HCT116 (cell line): ENCODE measurements around the gene SLC27A2. TPM values are rescaled to one million over a fixed set of nuclear protein-coding genes. Genes with fewer than 3 reads are reported as not detected.

Source experiments
- ATAC-seq: fragments of 200-7000 bp; cut with Tn5 transposase; 2 replicates; pipeline ENCODE4 v1.9.1; 2020; ENCODE audit warnings: mild to moderate bottlenecking, moderate library complexity
- BruUV-seq: library from RNA; stranded (reverse); fragments of 400-500 nt; replicated peaks from 2 replicates; lab custom pipeline; 2021; lab: Mats Ljungman, UMichigan
- CTCF ChIA-PET: fragments of 300-600 bp; sonication (Branson Sonifier 250); formaldehyde crosslinking; loops from one replicate; lab custom pipeline; 2021; ENCODE audit warnings: antibody characterized with exemption; lab: Charles Lee
- POLR2A ChIA-PET: fragments of 300-600, 350-600 bp; sonication (Branson Sonifier 250); formaldehyde crosslinking; loops from one replicate; lab custom pipeline; 2021; ENCODE audit warnings: antibody characterized with exemption; lab: Charles Lee
- RAD21 ChIA-PET, 2 experiments: fragments of 300-600 bp; sonication (Branson Sonifier 250); formaldehyde crosslinking; loops; one replicate each; lab custom pipeline; 2023; ENCODE audit warnings: low total read pairs in 2 of 2; ENCODE audit not compliant: uncharacterized antibody in 2 of 2, unreplicated experiment in 2 of 2, low non-redundant PET in 1 of 2; lab: Charles Lee
- DNase-seq: peaks from one replicate; pipeline ENCODE4 v3.0.0-alpha.2; 2010; ENCODE audit warnings: low read depth, low spot score
- H2AFZ ChIP-seq: fragments of 200-600 bp; shearing (Covaris generic), sonication (generic); 2 replicates; pipeline ENCODE4 v1.6.1; 2017; ENCODE audit warnings: low read depth, mixed run types, mixed read lengths, antibody characterized with exemption, low read length; ENCODE audit not compliant: poor library complexity, severe bottlenecking
- H3K27ac ChIP-seq: 2 replicates; pipeline ENCODE4 v1.5.1; 2012; ENCODE audit warnings: low read depth, low read length
- H3K27me3 ChIP-seq: fragments of 200-600 bp; sonication (generic); 2 replicates; pipeline ENCODE4 v1.6.1; 2016; ENCODE audit warnings: mixed run types, low read length, mixed read lengths; ENCODE audit not compliant: insufficient read depth
- H3K36me3 ChIP-seq, 2 experiments: fragments of 200-500 bp in 1 of 2; fragments of 200-600 bp in 1 of 2; sonication (Bioruptor generic) in 1 of 2; sonication (generic) in 1 of 2; 2 replicates each; pipeline versions ENCODE4 v1.5.1 to v1.6.1; 2014 to 2016; ENCODE audit warnings: low read length in 2 of 2, inconsistent platforms in 1 of 2, mixed read lengths in 1 of 2, mixed run types in 1 of 2; ENCODE audit not compliant: insufficient read depth in 2 of 2, control insufficient read depth in 1 of 2
- H3K4me1 ChIP-seq, 2 experiments: fragments of 200-600 bp in 1 of 2; sonication (generic) in 1 of 2; 2 replicates each; pipeline versions ENCODE4 v1.5.1 to v1.6.1; 2012 to 2017; ENCODE audit warnings: low read length in 2 of 2, inconsistent platforms in 1 of 2, mild to moderate bottlenecking in 1 of 2, mixed read lengths in 1 of 2, mixed run types in 1 of 2, moderate library complexity in 1 of 2; ENCODE audit not compliant: insufficient read depth in 2 of 2, control insufficient read depth in 1 of 2
- H3K4me2 ChIP-seq: fragments of 200-600 bp; sonication (generic); 2 replicates; pipeline ENCODE4 v1.6.1; 2017; ENCODE audit warnings: mixed run types, low read length, mixed read lengths
- H3K4me3 ChIP-seq, 2 experiments: fragments of 200-600 bp in 1 of 2; sonication (generic) in 1 of 2; replicated peaks in 1 of 2; 2 replicates each; pipeline ENCODE4 v1.5.1; 2011 to 2016; ENCODE audit warnings: low read length in 2 of 2, control low read depth in 1 of 2, low read depth in 1 of 2, mild to moderate bottlenecking in 1 of 2, mixed read lengths in 1 of 2, mixed run types in 1 of 2
- H3K79me2 ChIP-seq: fragments of 200-600 bp; sonication (generic); 2 replicates; pipeline ENCODE4 v1.6.1; 2017; ENCODE audit warnings: mild to moderate bottlenecking, mixed run types, low read length, moderate library complexity, mixed read lengths; ENCODE audit not compliant: insufficient read depth
- H3K9ac ChIP-seq: fragments of 200-600 bp; sonication (generic); 2 replicates; pipeline ENCODE4 v1.6.1; 2016; ENCODE audit warnings: low read length, mixed read lengths
- H3K9me2 ChIP-seq: fragments of 200-600 bp; sonication (generic), shearing (Covaris generic); 2 replicates; pipeline ENCODE4 v1.6.1; 2017; ENCODE audit warnings: mixed run types, mild to moderate bottlenecking, moderate library complexity; ENCODE audit not compliant: insufficient read depth
- H3K9me3 ChIP-seq, 2 experiments: fragments of 200-500 bp in 1 of 2; fragments of 200-600 bp in 1 of 2; sonication (Bioruptor generic) in 1 of 2; sonication (generic) in 1 of 2; 2 replicates each; pipeline ENCODE4 v1.6.1; 2014 to 2017; ENCODE audit warnings: low read length in 2 of 2, mixed read lengths in 2 of 2, inconsistent platforms in 1 of 2, low read depth in 1 of 2, mild to moderate bottlenecking in 1 of 2, mixed run types in 1 of 2, moderate library complexity in 1 of 2; ENCODE audit not compliant: control insufficient read depth in 1 of 2, insufficient read depth in 1 of 2
- H4K20me1 ChIP-seq: fragments of 200-600 bp; sonication (generic), shearing (Covaris generic); 2 replicates; pipeline ENCODE4 v1.6.1; 2017; ENCODE audit warnings: mixed run types, mild to moderate bottlenecking, moderate library complexity; ENCODE audit not compliant: insufficient read depth
- EGR1 ChIP-seq: IDR thresholded peaks from 2 replicates; pipeline ENCODE4 v1.6.1; 2012; ENCODE audit warnings: low read depth
- ELF1 ChIP-seq: IDR thresholded peaks from 2 replicates; pipeline ENCODE4 v1.6.1; 2012; ENCODE audit warnings: low read depth, borderline replicate concordance
- EZH2 ChIP-seq: fragments of 200-600 bp; sonication (generic); IDR thresholded peaks from 2 replicates; pipeline ENCODE4 v1.6.1; 2017; ENCODE audit warnings: antibody characterized with exemption, mixed run types
- EZH2phosphoT487 ChIP-seq: fragments of 200-600 bp; IDR thresholded peaks from 2 replicates; pipeline ENCODE4 v1.6.1; 2018; ENCODE audit warnings: antibody characterized with exemption, borderline replicate concordance
- JUND ChIP-seq: IDR thresholded peaks from 2 replicates; pipeline ENCODE4 v1.6.1; 2012
- RAD21 ChIP-seq: IDR thresholded peaks from 2 replicates; pipeline ENCODE4 v1.6.1; 2012; ENCODE audit warnings: low read depth, mild to moderate bottlenecking
- SP1 ChIP-seq: IDR thresholded peaks from 2 replicates; pipeline ENCODE4 v1.6.1; 2012; ENCODE audit warnings: low read depth
- intact Hi-C: fragments of 100-400 bp; cut with micrococcal nuclease; formaldehyde crosslinking; loops from 2 replicates; pipeline ENCODE4 v1.10.0; 2022
- total RNA-seq: library from RNA; stranded (reverse); gene quantifications from one replicate; pipeline ENCODE4 v1.2.1, GENCODE V29; 2021; ENCODE audit not compliant: unreplicated experiment
- TF ChIP-seq, protein P1 (sequence below): IDR thresholded peaks from 2 replicates; pipeline ENCODE4 v1.6.1; 2012; ENCODE audit warnings: low read depth
- TF ChIP-seq, protein P2 (sequence below), 3 experiments: fragments of 200-600 bp in 1 of 3; sonication (generic) in 1 of 3; IDR thresholded peaks in 2 of 3; conservative IDR thresholded peaks in 1 of 3; 2 replicates each; pipeline ENCODE4 v1.5.1; 2012 to 2017; ENCODE audit warnings: low read depth in 2 of 3, low read length in 2 of 3, antibody characterized with exemption in 1 of 3, borderline replicate concordance in 1 of 3, control low read depth in 1 of 3, mild to moderate bottlenecking in 1 of 3, mixed read lengths in 1 of 3, mixed run types in 1 of 3, moderate library complexity in 1 of 3; ENCODE audit not compliant: insufficient read depth in 1 of 3
- TF ChIP-seq, protein P3 (sequence below): IDR thresholded peaks from 2 replicates; pipeline ENCODE4 v1.6.1; 2011; ENCODE audit warnings: mild to moderate bottlenecking, low read length, moderate library complexity; ENCODE audit not compliant: insufficient replicate concordance; ENCODE audit errors: extremely low read depth

Gene SLC27A2
- total RNA-seq, 1 experiment from 2014 or later: 14.0 TPM

DNA sequence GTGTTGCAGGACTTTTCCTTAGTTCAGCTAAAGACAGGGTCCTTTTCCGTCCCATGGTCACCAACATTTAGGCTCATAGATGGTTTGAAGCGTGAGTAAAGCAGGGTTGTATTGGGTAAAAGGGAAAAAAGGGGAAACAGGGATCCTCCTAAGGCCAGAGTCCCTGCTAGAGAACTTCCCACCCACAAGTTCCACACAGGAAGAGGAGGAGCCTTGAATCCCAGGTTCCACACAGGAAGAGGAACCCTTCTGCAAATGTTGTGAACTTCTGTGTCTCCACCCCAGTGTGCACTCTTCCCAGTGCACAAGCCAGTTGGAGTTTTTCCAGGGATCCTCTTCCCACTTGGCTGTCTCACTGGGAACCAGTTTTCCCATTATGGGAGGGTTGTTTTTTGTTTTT lies 35.4 kb upstream of the SLC27A2 start:
- H3K4me3 ChIP-seq: no peak overlapping the region
- DNase-seq (no peak), ATAC-seq (0 out of 2 replicates have a peak, but pooled peaks have one; percentile 37)
- H3K79me2 ChIP-seq: no peaks in the 10 kb centered on the region
- no peaks in the 10 kb centered on the region for H3K9me3 ChIP-seq
- TF ChIP-seq, protein P1, sequence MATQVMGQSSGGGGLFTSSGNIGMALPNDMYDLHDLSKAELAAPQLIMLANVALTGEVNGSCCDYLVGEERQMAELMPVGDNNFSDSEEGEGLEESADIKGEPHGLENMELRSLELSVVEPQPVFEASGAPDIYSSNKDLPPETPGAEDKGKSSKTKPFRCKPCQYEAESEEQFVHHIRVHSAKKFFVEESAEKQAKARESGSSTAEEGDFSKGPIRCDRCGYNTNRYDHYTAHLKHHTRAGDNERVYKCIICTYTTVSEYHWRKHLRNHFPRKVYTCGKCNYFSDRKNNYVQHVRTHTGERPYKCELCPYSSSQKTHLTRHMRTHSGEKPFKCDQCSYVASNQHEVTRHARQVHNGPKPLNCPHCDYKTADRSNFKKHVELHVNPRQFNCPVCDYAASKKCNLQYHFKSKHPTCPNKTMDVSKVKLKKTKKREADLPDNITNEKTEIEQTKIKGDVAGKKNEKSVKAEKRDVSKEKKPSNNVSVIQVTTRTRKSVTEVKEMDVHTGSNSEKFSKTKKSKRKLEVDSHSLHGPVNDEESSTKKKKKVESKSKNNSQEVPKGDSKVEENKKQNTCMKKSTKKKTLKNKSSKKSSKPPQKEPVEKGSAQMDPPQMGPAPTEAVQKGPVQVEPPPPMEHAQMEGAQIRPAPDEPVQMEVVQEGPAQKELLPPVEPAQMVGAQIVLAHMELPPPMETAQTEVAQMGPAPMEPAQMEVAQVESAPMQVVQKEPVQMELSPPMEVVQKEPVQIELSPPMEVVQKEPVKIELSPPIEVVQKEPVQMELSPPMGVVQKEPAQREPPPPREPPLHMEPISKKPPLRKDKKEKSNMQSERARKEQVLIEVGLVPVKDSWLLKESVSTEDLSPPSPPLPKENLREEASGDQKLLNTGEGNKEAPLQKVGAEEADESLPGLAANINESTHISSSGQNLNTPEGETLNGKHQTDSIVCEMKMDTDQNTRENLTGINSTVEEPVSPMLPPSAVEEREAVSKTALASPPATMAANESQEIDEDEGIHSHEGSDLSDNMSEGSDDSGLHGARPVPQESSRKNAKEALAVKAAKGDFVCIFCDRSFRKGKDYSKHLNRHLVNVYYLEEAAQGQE: no peak
- TF ChIP-seq EZH2 (no peak), SP1 (no peak), EGR1 (no peak), ELF1 (no peak), EZH2phosphoT487 (no peak), JUND (no peak), RAD21 (no peak)
- TF ChIP-seq, protein P2, sequence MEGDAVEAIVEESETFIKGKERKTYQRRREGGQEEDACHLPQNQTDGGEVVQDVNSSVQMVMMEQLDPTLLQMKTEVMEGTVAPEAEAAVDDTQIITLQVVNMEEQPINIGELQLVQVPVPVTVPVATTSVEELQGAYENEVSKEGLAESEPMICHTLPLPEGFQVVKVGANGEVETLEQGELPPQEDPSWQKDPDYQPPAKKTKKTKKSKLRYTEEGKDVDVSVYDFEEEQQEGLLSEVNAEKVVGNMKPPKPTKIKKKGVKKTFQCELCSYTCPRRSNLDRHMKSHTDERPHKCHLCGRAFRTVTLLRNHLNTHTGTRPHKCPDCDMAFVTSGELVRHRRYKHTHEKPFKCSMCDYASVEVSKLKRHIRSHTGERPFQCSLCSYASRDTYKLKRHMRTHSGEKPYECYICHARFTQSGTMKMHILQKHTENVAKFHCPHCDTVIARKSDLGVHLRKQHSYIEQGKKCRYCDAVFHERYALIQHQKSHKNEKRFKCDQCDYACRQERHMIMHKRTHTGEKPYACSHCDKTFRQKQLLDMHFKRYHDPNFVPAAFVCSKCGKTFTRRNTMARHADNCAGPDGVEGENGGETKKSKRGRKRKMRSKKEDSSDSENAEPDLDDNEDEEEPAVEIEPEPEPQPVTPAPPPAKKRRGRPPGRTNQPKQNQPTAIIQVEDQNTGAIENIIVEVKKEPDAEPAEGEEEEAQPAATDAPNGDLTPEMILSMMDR (IDR thresholded peaks at IDR 0.05 in 2 of 3, conservative IDR thresholded peaks at IDR 0.05 in 1 of 3; ENCODE audit: borderline replicate concordance in 1 of 3, insufficient read depth in 1 of 3, low read depth in 2 of 3, low read length in 2 of 3): no peak
- TF ChIP-seq, protein P3, sequence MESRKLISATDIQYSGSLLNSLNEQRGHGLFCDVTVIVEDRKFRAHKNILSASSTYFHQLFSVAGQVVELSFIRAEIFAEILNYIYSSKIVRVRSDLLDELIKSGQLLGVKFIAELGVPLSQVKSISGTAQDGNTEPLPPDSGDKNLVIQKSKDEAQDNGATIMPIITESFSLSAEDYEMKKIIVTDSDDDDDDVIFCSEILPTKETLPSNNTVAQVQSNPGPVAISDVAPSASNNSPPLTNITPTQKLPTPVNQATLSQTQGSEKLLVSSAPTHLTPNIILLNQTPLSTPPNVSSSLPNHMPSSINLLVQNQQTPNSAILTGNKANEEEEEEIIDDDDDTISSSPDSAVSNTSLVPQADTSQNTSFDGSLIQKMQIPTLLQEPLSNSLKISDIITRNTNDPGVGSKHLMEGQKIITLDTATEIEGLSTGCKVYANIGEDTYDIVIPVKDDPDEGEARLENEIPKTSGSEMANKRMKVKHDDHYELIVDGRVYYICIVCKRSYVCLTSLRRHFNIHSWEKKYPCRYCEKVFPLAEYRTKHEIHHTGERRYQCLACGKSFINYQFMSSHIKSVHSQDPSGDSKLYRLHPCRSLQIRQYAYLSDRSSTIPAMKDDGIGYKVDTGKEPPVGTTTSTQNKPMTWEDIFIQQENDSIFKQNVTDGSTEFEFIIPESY: no peak
- H3K4me1 ChIP-seq: peaks cover 2 to 27% of the 10 kb centered on the region in 2 experiments; a peak in 3 of 4 replicates
- no peaks in the 10 kb centered on the region for H3K36me3 ChIP-seq
- ChIA-PET CTCF (interaction anchor here (1.8 to 2.1 kb wide), 3 partner anchors 169 to 911 kb away, joined by 22 to 24 read pairs (median 24); no protein-coding TSS in a partner anchor), RAD21 (interaction anchor here in 1 of 2 experiments (1.0 kb wide), 1 partner anchor 169 kb away, joined by 3 read pairs; no protein-coding TSS in a partner anchor), POLR2A (no interaction called here)
- no peaks in the 10 kb centered on the region for H3K9me2 ChIP-seq
- H4K20me1 ChIP-seq: no peaks in the 10 kb centered on the region
- H3K27me3 ChIP-seq: no peaks in the 10 kb centered on the region
- H3K9ac ChIP-seq: no peak overlapping the region
- H2AFZ ChIP-seq: no peak overlapping the region
- BruUV-seq: no TSS peak
- H3K4me2 ChIP-seq: peak overlapping the region; percentile 8; the same call in 1 of the 2 replicates
- intact Hi-C loops: loop anchor here (10.0 kb wide), 1 partner anchor 142 kb away; no protein-coding TSS in a partner anchor
- H3K27ac ChIP-seq: no peak overlapping the region
